Activated T-cell treated with anti-CD3 and anti-CD28 coated beads for 1 hour (primary cell): ENCODE measurements around the gene CBFA2T2.
A peak's percentile ranks its signal among the peaks of the same experiment; 100 is the strongest.

ENCODE experiments used
- DNase-seq: peaks from one replicate; pipeline ENCODE4 v3.0.0-alpha.2; 2020; ENCODE audit warnings: low read depth

The CBFA2T2 gene

DNA sequence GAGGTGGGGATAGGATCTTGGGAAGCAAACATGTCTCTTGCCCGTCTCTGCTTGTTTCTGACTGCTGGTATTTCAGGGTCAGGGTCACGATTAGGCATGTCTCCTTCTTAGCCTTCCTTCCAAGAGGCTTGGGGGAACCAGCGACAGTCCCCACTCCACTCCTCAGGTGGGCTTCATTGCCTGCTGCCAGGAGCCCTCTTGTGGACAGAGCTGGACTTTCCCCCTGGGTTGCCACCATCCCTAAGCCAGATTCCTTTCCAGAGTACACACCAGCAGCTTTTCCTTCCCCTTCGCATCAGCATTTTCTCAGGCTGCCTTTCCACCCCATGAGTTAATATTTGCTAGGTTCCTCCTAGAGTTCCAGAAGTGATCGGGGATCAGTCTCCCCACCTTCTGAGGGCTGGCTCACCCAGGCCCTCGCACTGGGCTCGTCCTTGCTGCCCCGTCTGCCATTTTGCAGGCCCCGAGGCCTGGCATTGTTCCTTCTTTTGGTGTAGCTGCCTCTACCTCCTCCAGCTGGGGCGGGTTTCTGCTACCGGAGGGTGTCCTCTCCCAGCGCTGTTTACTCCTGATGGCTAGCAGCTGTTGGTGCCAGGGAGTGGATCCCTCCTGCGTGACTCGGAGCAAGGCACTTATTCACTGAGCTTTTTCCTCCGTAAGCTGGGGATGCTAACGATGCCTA is 163.5 kb downstream of the CBFA2T2 start:
- no peak for DNase-seq

DNA sequence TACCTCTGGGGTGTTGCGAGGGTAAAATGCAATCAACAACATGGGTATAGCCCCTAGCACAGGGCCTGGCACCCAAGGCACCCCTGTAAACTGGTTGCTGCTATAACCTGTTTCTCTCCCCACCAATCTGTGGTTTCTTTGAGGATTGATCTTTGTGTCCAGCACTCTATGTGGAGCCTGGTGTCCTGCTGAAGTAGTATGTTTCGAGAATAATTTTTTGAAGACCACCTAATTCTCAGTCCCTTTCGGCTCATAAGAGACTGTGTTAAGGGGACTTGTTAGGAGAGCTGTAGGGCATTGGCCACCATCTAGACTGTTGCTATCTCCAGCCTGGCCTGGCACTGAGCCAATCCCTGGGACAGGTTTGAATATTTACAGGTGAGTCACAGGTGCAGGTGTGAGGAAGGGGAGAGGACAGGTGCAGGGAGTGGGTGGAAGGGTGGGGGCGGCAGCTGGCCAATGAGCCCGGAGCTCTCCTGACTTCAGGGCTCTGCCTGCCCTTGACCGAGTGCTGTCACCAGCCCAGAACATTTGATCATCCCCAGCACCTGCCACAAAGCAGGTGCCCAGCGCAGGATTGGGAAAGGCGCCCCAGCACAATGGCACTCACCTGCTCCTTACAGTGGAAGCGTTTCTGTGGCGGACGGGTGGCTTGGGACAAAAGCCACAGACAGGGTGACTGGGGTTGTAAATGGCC is 164.2 kb downstream of the CBFA2T2 start:
- no peak for DNase-seq

DNA sequence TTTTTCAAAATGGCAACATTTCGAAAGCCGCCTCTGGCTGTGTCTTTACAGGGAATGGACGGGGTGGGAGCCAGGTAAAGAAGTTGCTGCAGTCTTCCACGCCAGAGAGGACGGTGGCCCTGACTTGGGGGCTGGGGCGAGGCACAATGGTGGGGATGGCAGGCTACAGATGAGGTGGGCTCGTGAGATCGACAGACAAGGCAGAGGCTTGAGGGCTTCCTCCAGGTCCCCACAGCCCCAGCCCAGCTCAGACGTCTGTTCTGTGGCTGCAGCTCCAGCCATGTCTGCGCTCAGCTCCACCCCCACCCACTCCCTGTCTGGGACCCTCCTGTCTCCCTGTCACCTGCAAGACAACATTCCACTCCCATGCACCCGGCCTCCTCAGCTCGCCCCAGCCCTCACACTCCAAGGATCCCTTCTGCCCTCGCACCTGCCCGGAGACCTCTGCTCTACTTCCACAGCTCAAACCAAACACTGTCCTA is 164.8 kb downstream of the CBFA2T2 start:
- DNase-seq: no peak

DNA sequence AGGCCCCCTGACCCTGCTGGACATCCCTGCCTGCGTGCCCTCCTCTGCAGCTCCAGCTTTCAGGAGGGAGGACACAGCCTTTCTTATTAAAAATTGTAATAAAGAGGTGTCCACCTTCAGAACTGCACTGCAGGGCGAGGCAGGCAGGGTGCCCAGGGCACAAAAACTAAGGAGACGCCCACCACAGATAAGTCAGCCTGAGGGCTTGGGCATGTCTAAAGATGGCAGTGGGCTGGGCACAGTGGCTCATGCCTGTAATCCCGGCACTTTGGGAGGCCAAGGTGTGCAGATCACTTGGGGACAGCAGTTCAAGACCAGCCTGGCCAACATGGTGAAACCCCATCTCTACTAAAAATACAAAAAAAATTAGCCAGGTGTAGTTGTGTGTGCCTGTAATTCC is 165.3 kb downstream of the CBFA2T2 start:
- DNase-seq: no peak

DNA sequence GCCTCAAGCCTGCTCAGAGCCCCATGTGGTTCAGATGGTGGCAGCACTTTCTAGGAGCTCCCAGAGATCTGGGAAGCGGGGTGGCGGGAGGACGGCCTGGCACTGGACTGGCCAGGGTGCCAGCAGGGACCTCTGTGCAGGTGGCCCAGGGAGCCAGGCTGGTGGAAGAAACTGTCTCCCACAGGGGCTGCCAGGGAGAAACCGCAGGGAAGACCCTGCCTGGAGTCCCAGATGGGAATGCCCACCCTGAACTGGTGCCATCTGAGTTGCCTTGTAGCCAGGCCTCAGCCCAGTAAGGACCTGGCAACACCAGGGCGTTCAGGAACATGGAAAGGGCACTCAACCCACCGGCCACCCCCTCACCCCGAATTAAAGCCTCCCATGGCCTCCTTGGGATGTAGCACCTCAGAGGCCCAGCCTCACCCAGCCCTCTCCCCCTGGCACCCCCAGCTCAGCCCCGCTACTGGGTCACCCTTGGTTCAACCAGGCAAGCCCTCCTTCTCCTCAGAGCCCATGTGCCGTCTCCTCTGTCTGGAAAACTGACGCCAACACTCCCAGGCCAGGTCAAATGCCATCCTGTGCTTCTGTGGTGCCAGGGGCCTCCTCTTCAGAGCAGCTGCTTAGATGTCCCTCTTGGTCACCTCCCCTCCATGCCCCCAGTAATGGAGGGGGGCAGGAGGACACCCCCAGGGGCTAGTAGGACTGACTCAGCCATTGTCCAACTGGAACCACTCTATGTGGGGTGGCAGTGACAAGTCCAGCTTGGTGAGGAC is 166.3 kb downstream of the CBFA2T2 start:
- DNase-seq: no peak

DNA sequence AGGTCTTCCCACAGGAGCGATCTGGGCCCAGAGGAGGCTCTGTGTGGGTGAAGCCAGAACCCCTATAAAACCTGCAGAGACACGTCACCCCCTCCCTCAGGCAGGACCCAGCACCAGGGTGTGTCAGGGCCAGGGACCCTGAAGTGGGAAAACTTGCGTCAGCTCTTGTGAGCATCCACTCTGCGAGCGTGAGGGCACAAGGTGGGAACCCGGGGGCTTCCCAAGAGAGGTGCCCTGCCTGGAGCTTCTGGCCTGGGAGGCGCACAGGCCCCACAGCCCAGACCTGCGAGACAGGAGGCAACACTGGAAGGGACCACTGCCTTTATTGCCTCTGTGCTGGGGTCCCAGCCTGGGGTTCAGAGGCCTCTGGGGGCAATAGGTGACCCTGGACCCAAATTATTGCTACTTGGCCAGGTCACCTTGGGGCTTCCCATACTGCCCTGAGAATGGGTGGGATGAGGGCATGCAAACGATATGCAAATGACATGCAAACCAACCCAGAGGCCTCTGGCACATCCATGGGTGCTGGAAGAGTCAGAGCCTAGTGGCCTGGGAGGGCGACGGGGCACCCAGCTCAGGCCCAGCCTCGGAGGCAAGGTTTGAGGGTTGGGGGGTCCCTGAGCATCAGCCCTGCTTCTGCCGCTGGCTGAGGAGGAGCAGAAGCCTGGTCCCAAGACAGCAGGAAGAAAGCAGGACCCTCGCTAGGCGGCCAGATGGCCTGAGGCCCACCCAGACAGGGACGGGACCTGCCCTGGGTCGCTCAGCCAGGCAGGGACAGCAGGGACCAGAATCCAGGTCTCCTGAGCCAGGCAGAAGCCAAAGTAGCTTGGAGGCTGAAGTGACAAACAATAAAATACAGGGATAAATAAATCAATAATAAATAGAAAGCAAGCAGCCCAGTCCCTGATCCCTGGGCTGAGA is 167.1 kb downstream of the CBFA2T2 start:
- no peak for DNase-seq

DNA sequence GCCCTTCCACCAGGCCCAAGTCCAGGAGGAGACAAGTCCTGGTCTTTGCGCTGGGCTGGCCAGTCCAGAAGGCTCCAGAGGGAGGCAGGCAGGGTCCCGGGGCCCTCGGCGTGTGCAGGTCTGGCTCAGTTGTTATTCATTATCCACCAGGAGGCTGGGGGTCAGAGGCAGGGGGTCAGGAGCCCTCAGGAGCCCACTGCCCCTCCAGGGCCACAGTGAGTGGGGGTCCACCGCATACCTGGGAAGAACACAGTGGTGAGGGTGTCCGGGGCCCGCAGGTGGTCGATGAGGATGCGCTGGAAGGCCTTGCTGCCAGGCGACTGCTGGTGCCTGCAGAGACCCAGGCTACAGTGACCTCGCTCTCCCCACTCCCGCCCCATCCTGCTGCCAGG is 167.8 kb downstream of the CBFA2T2 start:
- DNase-seq: no peak

DNA sequence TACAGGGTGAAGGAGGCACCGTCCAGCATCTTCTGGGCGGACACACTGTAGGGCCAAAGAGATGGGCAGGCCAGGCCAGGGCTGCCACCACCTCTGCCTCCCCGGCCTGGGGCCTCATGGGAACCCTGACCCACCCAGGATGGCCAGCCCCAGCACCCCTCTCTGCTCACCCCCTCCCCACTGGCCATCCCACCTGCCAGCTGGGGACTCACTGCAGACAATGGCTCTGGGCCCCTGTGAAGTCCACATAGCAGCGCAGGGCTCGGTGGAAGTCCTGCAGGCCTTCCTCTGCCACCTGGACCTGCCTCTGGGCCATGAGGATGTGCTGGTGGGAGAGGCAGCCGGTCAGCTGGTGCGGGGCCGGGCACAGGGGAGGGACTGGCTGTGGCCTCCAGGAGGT is 168.6 kb downstream of the CBFA2T2 start:
- no peak for DNase-seq

DNA sequence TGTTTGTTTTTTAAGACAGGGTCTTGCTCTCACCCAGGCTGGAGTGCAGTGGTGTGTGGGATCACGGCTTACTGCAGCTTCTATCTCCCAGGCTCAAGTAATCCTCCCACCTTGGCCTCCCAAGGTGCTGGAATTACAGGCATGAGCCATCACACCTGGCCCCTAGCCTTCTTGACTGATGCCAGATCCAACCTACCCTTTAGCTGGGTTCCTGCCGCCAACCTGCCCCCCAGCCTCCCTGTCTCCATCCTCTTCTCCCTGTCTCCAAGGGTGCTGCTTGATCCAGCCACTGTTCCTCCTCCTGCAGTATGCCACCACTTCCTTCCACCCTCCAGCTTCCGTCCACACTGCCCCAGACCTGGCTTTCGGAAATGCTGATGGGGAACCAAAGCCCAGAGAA is 169.0 kb downstream of the CBFA2T2 start:
- DNase-seq: no peak

DNA sequence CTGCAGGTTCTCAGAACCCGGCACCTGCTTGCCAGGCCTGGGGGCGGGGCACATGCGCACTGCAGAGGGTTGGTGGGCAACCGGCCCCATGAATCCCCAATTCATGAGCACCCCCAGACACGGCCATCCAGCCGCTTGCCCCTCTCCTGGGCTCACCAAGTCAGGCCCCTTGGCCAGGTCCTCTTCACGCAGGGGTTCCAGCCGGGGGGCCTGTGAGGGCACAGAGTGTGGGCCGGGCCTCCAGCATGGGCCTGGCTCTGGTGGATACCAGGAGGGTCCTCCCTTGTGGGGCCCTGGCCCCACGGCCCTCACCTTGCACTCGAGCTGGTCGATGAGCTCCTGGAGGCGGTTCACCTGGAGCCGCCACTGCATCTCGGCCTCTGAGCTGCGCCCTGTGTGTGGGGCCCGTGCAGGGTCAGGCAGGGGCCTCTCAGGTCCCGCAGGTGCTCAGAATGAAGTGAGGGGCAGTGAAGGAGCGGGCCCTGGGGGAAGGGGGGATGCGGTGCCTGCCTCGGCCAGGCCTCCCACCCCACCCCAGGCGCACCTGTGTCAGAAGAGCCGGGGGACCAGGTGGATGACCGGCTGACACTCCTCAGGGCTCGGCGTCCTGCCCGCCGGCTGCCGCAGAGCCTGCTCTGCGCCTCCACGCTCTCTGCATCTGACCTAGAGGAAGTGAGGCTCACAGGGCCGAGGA is 169.6 kb downstream of the CBFA2T2 start:
- DNase-seq: no peak

DNA sequence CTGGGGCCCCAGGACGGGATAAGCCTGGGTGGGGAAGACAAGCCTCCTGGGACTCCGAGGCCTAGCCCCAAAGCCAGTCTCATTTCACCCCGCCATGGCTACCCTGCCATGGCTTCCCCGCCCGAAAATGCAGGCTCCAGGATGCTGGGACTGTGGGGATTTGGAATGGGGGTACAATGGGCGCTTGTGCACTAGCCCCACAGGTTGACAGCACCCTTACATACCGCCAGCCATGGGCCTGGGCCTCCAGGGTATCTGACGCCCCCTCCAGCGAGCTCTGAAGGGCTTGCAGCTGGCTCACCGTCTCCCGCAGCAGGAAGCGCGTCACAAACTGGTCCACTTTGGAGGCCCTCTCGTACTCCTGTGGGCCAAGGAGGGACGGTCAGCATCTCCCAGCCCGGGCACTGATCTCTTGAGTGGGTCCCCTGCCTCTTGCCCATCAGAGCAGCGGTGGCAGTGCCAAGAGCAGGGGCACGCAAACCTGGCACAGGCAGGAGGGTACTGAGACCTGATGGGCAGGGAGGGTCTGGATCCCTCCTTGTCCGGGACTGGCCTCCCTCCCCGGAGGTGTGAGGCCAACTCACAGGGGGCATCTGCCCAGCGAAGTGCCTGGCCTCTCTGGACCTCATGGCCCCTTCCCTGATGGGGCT is 170.3 kb downstream of the CBFA2T2 start:
- no peak for DNase-seq

DNA sequence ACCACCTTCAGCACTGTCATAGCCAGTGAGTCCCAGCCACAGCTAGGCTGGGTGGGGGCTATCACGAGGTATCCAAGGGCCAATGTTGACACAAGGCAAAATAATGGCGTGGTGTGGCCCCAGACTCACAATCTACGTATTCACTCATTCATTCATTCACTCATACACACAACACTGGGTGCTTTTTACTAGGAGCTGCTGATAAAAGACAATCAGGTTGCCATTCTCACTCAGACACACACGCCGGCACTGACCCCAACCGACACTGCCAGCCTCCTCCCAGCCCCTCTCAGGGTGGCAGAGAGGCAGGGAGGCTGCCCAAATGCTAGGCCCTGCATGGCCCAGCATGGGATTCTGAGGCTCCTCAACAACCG is 170.8 kb downstream of the CBFA2T2 start:
- no peak for DNase-seq

DNA sequence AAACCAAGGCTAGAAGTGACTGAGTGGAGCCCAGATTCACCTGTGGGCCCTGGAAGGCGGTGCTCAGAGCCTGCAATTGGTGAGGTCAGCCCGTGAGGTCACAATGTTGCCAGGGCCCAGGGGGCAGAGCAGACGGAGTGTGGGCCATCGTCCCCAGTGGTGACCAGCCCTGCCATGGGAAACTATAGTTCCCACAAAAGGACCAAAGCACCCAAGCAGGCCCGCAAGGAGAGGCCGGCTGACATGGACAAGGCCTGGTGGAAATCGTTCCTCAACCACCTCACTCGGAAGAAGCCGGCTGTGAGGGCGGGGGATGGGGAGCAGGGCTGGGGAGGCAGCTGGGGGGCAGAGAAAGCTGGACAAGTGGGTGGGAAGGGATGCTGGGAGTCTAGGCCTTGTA is 172.3 kb downstream of the CBFA2T2 start, which contains the start of gene C20orf144:
TSS of gene C20orf144 (plus strand) at position 156 of the 400 bp plus-strand sequence. CDS start at position 175, 19 bp downstream.
- no peak for DNase-seq

DNA sequence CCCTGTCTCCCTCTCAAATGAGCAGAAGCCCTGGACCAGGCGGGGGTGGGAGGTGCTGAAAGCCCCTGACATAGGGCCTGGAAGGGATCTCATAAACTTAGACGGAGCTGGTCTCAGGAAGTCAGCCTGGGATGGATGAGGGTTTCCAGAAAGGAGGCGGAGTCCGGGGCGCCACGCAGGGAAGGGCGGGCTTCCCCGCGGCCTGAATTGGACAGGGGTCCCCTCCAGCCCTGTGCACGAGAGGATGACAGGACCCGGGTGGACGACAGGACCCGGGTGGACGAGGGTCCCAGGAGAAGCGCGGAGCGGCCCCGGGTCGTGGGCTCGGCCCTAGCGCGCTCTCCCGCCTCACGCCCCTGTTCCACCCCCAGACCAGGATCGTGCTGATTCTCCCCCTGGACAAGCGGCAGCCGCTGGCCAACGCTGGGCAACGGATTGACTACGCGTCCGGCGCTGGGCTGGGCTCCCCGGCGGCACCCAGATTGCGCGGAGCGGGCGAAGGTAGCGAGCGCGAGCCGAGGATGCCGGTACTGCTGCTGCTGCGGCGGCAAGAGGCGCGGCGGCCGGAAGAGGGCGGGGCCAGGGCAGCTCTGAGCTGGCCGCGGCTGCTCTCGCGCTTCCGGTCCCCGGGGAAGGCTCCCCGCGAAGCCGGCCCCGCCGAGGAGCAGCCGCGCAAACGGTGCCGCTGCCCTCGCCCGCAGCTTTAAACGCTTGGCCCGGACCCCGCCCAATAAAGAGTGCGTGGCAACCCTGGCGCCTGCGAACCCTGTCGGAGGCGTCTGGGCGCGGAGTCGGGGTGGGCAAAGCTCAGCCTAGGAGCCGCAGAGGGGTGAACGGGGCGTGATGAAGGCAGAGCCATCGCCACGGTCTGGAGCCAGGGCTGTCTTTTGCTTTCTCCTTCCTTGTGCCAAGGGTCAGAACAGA is 173.5 kb downstream of the CBFA2T2 start:
- peak; percentile 76 for DNase-seq

DNA sequence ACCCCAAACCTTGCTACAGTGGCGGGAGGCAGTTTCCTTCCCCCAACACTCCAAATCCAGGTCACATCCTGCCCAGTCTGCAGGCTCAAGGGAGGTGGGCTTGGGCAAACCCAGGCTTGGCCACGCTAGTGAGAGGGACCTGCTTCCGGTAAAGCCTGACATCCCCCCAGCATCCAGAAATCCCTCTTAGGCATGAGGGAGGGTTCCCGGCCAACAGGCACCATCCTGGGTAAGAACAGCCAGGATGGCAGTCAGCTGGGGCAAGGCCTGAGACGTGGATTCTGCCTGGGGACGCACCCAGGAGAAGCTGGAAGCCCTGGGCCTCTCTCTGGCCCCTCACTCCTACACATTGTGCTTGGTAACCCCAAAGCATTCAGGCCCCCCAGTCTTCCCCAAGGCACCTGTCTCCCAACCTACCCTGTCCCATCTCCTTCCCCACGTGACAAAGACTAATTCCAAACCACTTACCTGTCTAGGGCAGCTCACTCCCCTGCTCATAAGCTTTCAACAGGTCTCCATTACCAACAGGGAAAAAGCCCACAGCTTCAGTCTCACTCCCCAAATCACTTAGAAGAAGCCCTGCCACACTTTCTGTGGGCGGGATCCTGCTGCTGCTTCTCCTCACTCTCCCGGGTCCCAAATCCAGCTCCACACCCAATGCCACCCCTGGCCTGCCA is 174.3 kb downstream of the CBFA2T2 start:
- DNase-seq: no peak

DNA sequence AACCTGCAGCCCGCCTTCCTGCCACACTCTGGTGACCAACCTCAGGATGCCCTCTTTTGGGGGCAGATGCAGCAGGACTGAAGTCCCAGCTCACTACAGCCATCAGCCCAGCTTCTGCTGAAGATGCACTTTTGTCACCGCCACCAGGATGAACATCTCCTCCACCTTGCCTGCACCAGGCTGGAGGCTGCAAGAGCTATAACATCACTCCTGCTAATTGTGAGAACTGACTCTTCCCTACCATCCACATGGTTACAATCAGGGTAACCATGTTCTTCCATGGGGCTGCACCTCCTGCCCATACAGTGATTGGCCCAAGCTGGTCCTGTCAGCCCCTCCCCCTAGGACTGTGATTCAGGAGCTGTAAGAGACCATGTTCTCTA is 174.9 kb downstream of the CBFA2T2 start:
- no peak for DNase-seq

DNA sequence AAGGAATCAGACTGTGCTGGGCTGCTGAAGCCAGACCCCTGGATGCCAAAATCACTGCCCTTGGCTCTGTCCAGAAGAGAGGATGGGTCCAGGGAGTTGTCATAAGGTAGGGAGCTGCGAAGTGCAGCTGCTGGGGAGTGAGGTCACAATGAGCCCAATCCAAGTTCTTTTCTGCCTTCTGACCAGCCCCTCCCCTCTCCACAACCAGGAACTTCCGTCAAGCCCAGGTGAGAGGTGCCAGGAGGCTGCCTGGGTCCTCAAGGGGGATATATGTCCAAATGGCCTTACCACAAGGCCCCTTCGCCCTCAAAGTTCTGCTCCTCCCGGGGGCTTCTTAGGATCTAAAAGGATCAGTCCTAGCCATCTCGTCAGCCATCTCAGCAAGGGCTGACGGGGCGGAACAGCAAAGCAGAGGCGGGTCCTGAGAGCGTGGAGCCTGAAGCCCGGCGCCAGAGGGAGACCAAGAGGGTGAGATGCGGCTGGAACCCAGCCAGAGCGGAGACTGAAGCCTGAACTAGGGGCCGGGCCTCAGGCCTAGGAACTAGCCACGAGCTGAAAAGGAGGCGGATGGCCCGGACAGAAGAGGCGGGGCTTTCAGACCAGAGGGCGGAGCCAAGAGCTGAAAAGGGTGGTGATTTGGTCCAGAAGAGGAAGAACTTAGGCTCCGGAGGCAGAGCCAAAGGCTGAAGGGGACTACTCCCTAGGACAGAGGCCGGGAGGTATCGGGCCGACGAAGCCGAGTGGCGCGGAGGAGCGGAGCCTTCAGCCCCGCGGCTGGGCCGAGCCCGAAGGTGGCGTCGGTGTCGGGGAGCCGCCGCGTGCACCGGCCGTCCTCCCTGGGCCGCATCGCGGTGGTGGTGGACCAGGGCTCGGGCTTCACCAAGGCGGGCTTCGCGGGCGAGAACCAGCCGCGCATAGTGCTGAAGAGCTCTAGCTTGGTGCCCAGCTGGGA is 176.7 kb downstream of the CBFA2T2 start, which contains the start of gene ACTL10:
TSS of gene ACTL10 (plus strand) at position 651 of the 952 bp plus-strand sequence. CDS start 555 bp downstream, outside the sequence.
- peak; percentile 61 for DNase-seq

DNA sequence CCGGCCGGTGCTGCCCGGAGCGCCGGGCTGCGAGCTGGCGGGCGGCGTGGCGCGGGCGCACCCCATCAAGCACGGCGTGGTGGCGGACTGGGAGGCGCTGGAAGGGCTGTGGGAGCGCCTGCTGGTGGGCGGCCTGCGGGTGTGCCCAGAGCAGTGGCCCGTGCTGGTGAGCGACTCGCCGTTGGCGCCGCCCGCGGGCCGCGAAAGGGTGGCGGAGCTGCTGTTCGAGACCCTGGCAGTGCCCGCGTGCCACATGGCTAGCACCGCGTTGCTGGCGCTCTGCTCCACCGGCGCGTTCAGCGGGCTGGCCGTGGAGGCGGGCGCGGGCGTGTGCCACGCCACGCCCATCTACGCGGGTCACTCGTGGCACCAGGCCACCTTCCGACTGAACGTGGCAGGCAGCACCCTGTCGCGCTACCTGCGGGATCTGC is 177.4 kb downstream of the CBFA2T2 start:
- no peak for DNase-seq
